SK-N-SH (cell line): ENCODE measurements around the gene STK39. TPM values are rescaled to one million over a fixed set of nuclear protein-coding genes. Genes with fewer than 3 reads are reported as not detected.

Experiments used
- CTCF ChIA-PET: fragments of 300-600, 350-600 bp; formaldehyde crosslinking; extraction: SDS; loops from one replicate; lab custom pipeline; 2021; lab: Yijun Ruan, JAX
- POLR2A ChIA-PET: fragments of 350-600 bp; sonication (Branson Sonifier 250); formaldehyde crosslinking; extraction: SDS; loops from one replicate; lab custom pipeline; 2020; ENCODE audit warnings: antibody characterized with exemption, inconsistent platforms; lab: Yijun Ruan, JAX
- DNase-seq: peaks from one replicate; pipeline ENCODE4 v3.0.0; 2012
- H2AFZ ChIP-seq: fragments of 200-600 bp; sonication (generic); 2 replicates; pipeline ENCODE4 v1.8.1; 2016; ENCODE audit warnings: antibody characterized with exemption, mild to moderate bottlenecking, low read depth
- H3F3A ChIP-seq: fragments of 200-600 bp; sonication (generic); replicated peaks from 2 replicates; pipeline ENCODE3; 2016; ENCODE audit warnings: antibody characterized with exemption, mild to moderate bottlenecking; ENCODE audit not compliant: insufficient read depth
- H3K27ac ChIP-seq, 2 experiments: fragments of 200-500 bp in 1 of 2; fragments of 200-600 bp in 1 of 2; sonication (Bioruptor generic) in 1 of 2; sonication (generic), shearing (Covaris generic) in 1 of 2; 2 replicates each; pipeline versions ENCODE4 v1.5.1 to v1.6.1; 2014 to 2016; ENCODE audit warnings: low read depth in 2 of 2, inconsistent platforms in 1 of 2, low read length in 1 of 2, mild to moderate bottlenecking in 1 of 2, mixed read lengths in 1 of 2
- H3K27me3 ChIP-seq: fragments of 200-600 bp; sonication (generic), shearing (Covaris generic); 2 replicates; pipeline ENCODE4 v1.6.1; 2016; ENCODE audit warnings: mixed run types; ENCODE audit not compliant: insufficient read depth
- H3K36me3 ChIP-seq, 2 experiments: fragments of 200-500 bp in 1 of 2; fragments of 200-600 bp in 1 of 2; sonication (Bioruptor generic) in 1 of 2; sonication (generic) in 1 of 2; replicated peaks in 1 of 2; 2 replicates each; pipeline versions ENCODE3 to v1.5.1; 2014 to 2016; ENCODE audit warnings: low read length in 1 of 2, mild to moderate bottlenecking in 1 of 2; ENCODE audit not compliant: insufficient read depth in 2 of 2, control insufficient read depth in 1 of 2
- H3K4me1 ChIP-seq, 2 experiments: fragments of 200-500 bp in 1 of 2; fragments of 200-600 bp in 1 of 2; sonication (Bioruptor generic) in 1 of 2; sonication (generic), shearing (Covaris generic) in 1 of 2; 2 replicates each; pipeline versions ENCODE4 v1.5.1 to v1.6.1; 2014 to 2016; ENCODE audit warnings: low read depth in 1 of 2, low read length in 1 of 2, mixed run types in 1 of 2; ENCODE audit not compliant: insufficient read depth in 2 of 2, control insufficient read depth in 1 of 2
- H3K4me2 ChIP-seq: fragments of 200-600 bp; sonication (generic), shearing (Covaris generic); 2 replicates; pipeline ENCODE4 v1.6.1; 2017; ENCODE audit warnings: mixed run types
- H3K4me3 ChIP-seq, 2 experiments: fragments of 200-500 bp in 1 of 2; fragments of 200-600 bp in 1 of 2; sonication (Bioruptor generic) in 1 of 2; sonication (generic), shearing (Covaris generic) in 1 of 2; 2 replicates each; pipeline versions ENCODE4 v1.5.1 to v1.8.1; 2014 to 2016; ENCODE audit warnings: low read depth in 2 of 2, inconsistent platforms in 1 of 2, low read length in 1 of 2, mild to moderate bottlenecking in 1 of 2, mixed read lengths in 1 of 2, moderate library complexity in 1 of 2
- H3K79me2 ChIP-seq: fragments of 200-600 bp; sonication (generic); 2 replicates; pipeline ENCODE4 v1.8.1; 2017; ENCODE audit warnings: mild to moderate bottlenecking; ENCODE audit not compliant: insufficient read depth
- H3K9ac ChIP-seq: fragments of 200-600 bp; sonication (generic); 2 replicates; pipeline ENCODE4 v1.6.1; 2017; ENCODE audit warnings: mixed run types
- H3K9me2 ChIP-seq: fragments of 200-600 bp; sonication (generic); 2 replicates; pipeline ENCODE4 v1.6.1; 2017; ENCODE audit warnings: mixed run types
- H3K9me3 ChIP-seq: fragments of 200-600 bp; sonication (generic); 2 replicates; pipeline ENCODE4 v1.6.1; 2017; ENCODE audit warnings: mixed run types, mild to moderate bottlenecking, moderate library complexity
- H4K20me1 ChIP-seq: fragments of 200-600 bp; sonication (generic); 2 replicates; pipeline ENCODE4 v1.6.1; 2017; ENCODE audit warnings: mild to moderate bottlenecking, mixed run types; ENCODE audit not compliant: insufficient read depth
- CHD2 ChIP-seq: fragments of 150-350 bp; IDR thresholded peaks from 2 replicates; pipeline ENCODE4 v1.6.1; 2018; ENCODE audit warnings: low read length; ENCODE audit not compliant: partially characterized antibody
- EZH2phosphoT487 ChIP-seq: fragments of 200-600 bp; sonication (generic); IDR thresholded peaks from 2 replicates; pipeline ENCODE4 v1.6.1; 2017; ENCODE audit warnings: low read depth, mixed run types, mild to moderate bottlenecking, antibody characterized with exemption, moderate library complexity, borderline replicate concordance
- FOSL2 ChIP-seq: IDR thresholded peaks from 2 replicates; pipeline ENCODE4 v1.4.0; 2012; ENCODE audit warnings: low read depth, mild to moderate bottlenecking, moderate library complexity, borderline replicate concordance
- FOXJ3 ChIP-seq: sonication (generic); formaldehyde crosslinking; IDR thresholded peaks from 2 replicates; pipeline ENCODE4 v1.5.1; 2020; ENCODE audit warnings: mild to moderate bottlenecking, missing genetic modification reagents
- GABPA ChIP-seq: IDR thresholded peaks from 2 replicates; pipeline ENCODE4 v1.4.0; 2012; ENCODE audit warnings: low read depth, mild to moderate bottlenecking
- GATA2 ChIP-seq: sonication (generic); formaldehyde crosslinking; IDR thresholded peaks from 2 replicates; pipeline ENCODE4 v1.5.0; 2020; ENCODE audit warnings: mild to moderate bottlenecking, missing genetic modification reagents
- JUND ChIP-seq: IDR thresholded peaks from 2 replicates; pipeline ENCODE4 v1.4.0; 2012
- MXI1 ChIP-seq: IDR thresholded peaks from 2 replicates; pipeline ENCODE4 v1.6.1; 2012; ENCODE audit warnings: mild to moderate bottlenecking, low read depth, low read length, improper control_type of control experiment
- NRF1 ChIP-seq: IDR thresholded peaks from 2 replicates; pipeline ENCODE4 v1.6.1; 2012; ENCODE audit warnings: low read depth, mild to moderate bottlenecking, low read length
- RAD21 ChIP-seq: IDR thresholded peaks from 2 replicates; pipeline ENCODE4 v1.6.1; 2012; ENCODE audit warnings: mild to moderate bottlenecking, low read length
- RCOR1 ChIP-seq: fragments of 150-350 bp; IDR thresholded peaks from 2 replicates; pipeline ENCODE4 v1.6.1; 2017; ENCODE audit warnings: antibody characterized with exemption, low read length
- RXRA ChIP-seq: IDR thresholded peaks from 2 replicates; pipeline ENCODE4 v1.4.0; 2012; ENCODE audit warnings: low read depth, mild to moderate bottlenecking, borderline replicate concordance
- SMC3 ChIP-seq: IDR thresholded peaks from 2 replicates; pipeline ENCODE4 v1.6.1; 2012; ENCODE audit warnings: low read depth, low read length, improper control_type of control experiment
- YY1 ChIP-seq: IDR thresholded peaks from 2 replicates; pipeline ENCODE4 v1.4.0; 2012; ENCODE audit warnings: low read depth, mild to moderate bottlenecking
- WGBS: methylation state at CpG from one replicate; pipeline ENCODE4 v1.1.6; 2017; ENCODE audit warnings: low lambda C conversion rate; 5-methylcytosine and 5-hydroxymethylcytosine counted together
- polyA plus RNA-seq, 3 experiments: library from polyadenylated mRNA; depleted of rRNA; stranded (reverse); fragments of >200 nt; gene quantifications; 2 replicates each; pipeline ENCODE4 v1.2.3, GENCODE V29; 2012
- TF ChIP-seq, protein P1 (sequence below): fragments of 200-600 bp; sonication (generic); IDR thresholded peaks from 2 replicates; pipeline ENCODE4 v1.6.1; 2017; ENCODE audit warnings: antibody characterized with exemption, mild to moderate bottlenecking, moderate library complexity
- TF ChIP-seq, protein P2 (sequence below): IDR thresholded peaks from 2 replicates; pipeline ENCODE4; 2012
- TF ChIP-seq, protein P3 (sequence below): fragments of 150-350 bp; IDR thresholded peaks from 2 replicates; pipeline ENCODE4 v1.6.1; 2016; ENCODE audit warnings: mild to moderate bottlenecking, low read depth, low read length
- TF ChIP-seq, protein P4 (sequence below): IDR thresholded peaks from 2 replicates; pipeline ENCODE4 v1.4.0; 2012; ENCODE audit warnings: low read depth, borderline replicate concordance
- TF ChIP-seq, protein P5 (sequence below): IDR thresholded peaks from 2 replicates; pipeline ENCODE4 v1.4.0; 2012; ENCODE audit warnings: low read depth, borderline replicate concordance

STK39 gene
- polyA plus RNA-seq, 1 of the 3 experiments (the other 2 are of a cell fraction), result 9.6 TPM

DNA sequence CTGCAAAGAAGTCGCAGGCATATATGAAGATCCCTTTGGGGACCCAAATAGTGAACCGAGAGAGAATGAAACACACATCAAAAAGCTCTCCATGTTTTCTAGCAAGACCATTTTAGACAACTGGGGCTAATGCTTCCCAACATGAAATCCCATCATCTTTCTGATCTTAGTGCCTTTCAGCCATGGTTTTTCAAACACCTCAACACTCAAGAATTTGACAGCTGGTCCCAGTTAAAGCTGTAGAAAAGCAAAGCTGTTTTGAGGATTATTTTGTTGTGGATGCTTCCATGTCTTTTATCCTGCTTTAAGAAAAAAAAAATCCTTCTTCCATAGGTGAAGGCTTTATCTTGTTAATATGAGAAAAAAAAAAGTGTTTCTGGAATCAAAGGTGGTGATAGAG, 259.1 kb downstream of the STK39 start:
- no peak overlapping the region for H3K9ac ChIP-seq
- no peaks in the 10 kb centered on the region for H3F3A ChIP-seq
- H3K9me3 ChIP-seq, result no peaks in the 10 kb centered on the region
- CTCF ChIA-PET, result interaction anchor here (1.1 to 2.6 kb wide), 2 partner anchors 11 to 131 kb away, joined by 3 to 9 read pairs; no protein-coding TSS in a partner anchor
- no peak overlapping the region; a peak in 1 of 4 replicates for H3K27ac ChIP-seq
- TF ChIP-seq SMC3, result no peak
- TF ChIP-seq MXI1, result no peak
- TF ChIP-seq, protein P1, sequence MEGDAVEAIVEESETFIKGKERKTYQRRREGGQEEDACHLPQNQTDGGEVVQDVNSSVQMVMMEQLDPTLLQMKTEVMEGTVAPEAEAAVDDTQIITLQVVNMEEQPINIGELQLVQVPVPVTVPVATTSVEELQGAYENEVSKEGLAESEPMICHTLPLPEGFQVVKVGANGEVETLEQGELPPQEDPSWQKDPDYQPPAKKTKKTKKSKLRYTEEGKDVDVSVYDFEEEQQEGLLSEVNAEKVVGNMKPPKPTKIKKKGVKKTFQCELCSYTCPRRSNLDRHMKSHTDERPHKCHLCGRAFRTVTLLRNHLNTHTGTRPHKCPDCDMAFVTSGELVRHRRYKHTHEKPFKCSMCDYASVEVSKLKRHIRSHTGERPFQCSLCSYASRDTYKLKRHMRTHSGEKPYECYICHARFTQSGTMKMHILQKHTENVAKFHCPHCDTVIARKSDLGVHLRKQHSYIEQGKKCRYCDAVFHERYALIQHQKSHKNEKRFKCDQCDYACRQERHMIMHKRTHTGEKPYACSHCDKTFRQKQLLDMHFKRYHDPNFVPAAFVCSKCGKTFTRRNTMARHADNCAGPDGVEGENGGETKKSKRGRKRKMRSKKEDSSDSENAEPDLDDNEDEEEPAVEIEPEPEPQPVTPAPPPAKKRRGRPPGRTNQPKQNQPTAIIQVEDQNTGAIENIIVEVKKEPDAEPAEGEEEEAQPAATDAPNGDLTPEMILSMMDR, result no peak
- no peak for TF ChIP-seq FOXJ3 (CRISPR knock-in tag)
- TF ChIP-seq NRF1, result no peak
- TF ChIP-seq RAD21, result no peak
- TF ChIP-seq EZH2phosphoT487, result no peak
- TF ChIP-seq GATA2, result no peak
- no peak for TF ChIP-seq CHD2
- TF ChIP-seq FOSL2, result no peak
- no peak for TF ChIP-seq RXRA
- no peak for TF ChIP-seq JUND
- no peak for TF ChIP-seq YY1
- TF ChIP-seq, protein P2, sequence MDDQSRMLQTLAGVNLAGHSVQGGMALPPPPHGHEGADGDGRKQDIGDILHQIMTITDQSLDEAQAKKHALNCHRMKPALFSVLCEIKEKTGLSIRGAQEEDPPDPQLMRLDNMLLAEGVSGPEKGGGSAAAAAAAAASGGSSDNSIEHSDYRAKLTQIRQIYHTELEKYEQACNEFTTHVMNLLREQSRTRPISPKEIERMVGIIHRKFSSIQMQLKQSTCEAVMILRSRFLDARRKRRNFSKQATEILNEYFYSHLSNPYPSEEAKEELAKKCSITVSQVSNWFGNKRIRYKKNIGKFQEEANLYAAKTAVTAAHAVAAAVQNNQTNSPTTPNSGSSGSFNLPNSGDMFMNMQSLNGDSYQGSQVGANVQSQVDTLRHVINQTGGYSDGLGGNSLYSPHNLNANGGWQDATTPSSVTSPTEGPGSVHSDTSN, result no peak
- no peak for TF ChIP-seq RCOR1
- TF ChIP-seq, protein P3, sequence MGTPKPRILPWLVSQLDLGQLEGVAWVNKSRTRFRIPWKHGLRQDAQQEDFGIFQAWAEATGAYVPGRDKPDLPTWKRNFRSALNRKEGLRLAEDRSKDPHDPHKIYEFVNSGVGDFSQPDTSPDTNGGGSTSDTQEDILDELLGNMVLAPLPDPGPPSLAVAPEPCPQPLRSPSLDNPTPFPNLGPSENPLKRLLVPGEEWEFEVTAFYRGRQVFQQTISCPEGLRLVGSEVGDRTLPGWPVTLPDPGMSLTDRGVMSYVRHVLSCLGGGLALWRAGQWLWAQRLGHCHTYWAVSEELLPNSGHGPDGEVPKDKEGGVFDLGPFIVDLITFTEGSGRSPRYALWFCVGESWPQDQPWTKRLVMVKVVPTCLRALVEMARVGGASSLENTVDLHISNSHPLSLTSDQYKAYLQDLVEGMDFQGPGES, result no peak
- TF ChIP-seq, protein P4, sequence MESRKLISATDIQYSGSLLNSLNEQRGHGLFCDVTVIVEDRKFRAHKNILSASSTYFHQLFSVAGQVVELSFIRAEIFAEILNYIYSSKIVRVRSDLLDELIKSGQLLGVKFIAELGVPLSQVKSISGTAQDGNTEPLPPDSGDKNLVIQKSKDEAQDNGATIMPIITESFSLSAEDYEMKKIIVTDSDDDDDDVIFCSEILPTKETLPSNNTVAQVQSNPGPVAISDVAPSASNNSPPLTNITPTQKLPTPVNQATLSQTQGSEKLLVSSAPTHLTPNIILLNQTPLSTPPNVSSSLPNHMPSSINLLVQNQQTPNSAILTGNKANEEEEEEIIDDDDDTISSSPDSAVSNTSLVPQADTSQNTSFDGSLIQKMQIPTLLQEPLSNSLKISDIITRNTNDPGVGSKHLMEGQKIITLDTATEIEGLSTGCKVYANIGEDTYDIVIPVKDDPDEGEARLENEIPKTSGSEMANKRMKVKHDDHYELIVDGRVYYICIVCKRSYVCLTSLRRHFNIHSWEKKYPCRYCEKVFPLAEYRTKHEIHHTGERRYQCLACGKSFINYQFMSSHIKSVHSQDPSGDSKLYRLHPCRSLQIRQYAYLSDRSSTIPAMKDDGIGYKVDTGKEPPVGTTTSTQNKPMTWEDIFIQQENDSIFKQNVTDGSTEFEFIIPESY, result no peak
- no peak for TF ChIP-seq GABPA
- TF ChIP-seq, protein P5, sequence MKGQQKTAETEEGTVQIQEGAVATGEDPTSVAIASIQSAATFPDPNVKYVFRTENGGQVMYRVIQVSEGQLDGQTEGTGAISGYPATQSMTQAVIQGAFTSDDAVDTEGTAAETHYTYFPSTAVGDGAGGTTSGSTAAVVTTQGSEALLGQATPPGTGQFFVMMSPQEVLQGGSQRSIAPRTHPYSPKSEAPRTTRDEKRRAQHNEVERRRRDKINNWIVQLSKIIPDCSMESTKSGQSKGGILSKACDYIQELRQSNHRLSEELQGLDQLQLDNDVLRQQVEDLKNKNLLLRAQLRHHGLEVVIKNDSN, result no peak
- H3K9me2 ChIP-seq, result no peaks in the 10 kb centered on the region
- POLR2A ChIA-PET, result no interaction called here
- H3K4me3 ChIP-seq, result no peak overlapping the region
- H4K20me1 ChIP-seq, result no peaks in the 10 kb centered on the region
- 100% methylated on average over 2 of the region's 2 CpGs for whole genome bisulfite sequencing
- no peak for DNase-seq
- no peaks in the 10 kb centered on the region for H3K79me2 ChIP-seq
- H3K4me2 ChIP-seq, result no peak overlapping the region
- H3K4me1 ChIP-seq, result no peaks in the 10 kb centered on the region; a peak in 1 of 4 replicates
- peaks cover 0 to 11% of the 10 kb centered on the region in 2 experiments for H3K36me3 ChIP-seq
- H2AFZ ChIP-seq, result no peak overlapping the region
- H3K27me3 ChIP-seq, result no peaks in the 10 kb centered on the region
